Suprapubic skin (tissue), 4 donors: ENCODE results near the gene EEF1A2. TPM values are rescaled to one million over a fixed set of nuclear protein-coding genes. Genes with fewer than 3 reads are reported as not detected.

ENCODE experiments used
- DNase-seq, 2 donors: peaks; one replicate each; pipeline ENCODE4 v3.0.0-alpha.2; 2019; ENCODE audit warnings: low spot score in 2 of 2
- H3K27ac ChIP-seq: fragments of 200-600 bp; sonication (generic); one replicate; pipeline ENCODE4 v1.5.1; 2019
- H3K27me3 ChIP-seq: fragments of 200-600 bp; sonication (generic); one replicate; pipeline ENCODE4 v1.5.1; 2019
- H3K36me3 ChIP-seq: fragments of 200-600 bp; sonication (generic); one replicate; pipeline ENCODE4 v1.5.1; 2019
- H3K4me1 ChIP-seq: fragments of 200-600 bp; sonication (generic); one replicate; pipeline ENCODE4 v1.5.1; 2019
- H3K4me3 ChIP-seq: fragments of 200-600 bp; sonication (generic); one replicate; pipeline ENCODE4 v1.5.1; 2019; ENCODE audit warnings: mild to moderate bottlenecking
- H3K9me3 ChIP-seq: fragments of 200-600 bp; sonication (generic); one replicate; pipeline ENCODE4 v1.5.1; 2019
- CTCF ChIP-seq, 2 donors: fragments of 200-600 bp in 1 of 2; fragments of 450-650 bp in 1 of 2; sonication (generic) in 1 of 2; IDR thresholded peaks; one replicate each; pipeline ENCODE4 v1.5.1; 2016 to 2019; ENCODE audit warnings: antibody characterized with exemption in 2 of 2, mild to moderate bottlenecking in 1 of 2, moderate library complexity in 1 of 2
- EP300 ChIP-seq: sonication (generic); formaldehyde crosslinking; IDR thresholded peaks from one replicate; pipeline ENCODE4 v1.6.1; 2017; ENCODE audit warnings: antibody characterized with exemption
- POLR2A ChIP-seq, 2 donors: fragments of 450-650 bp; IDR thresholded peaks; one replicate each; pipeline ENCODE4 v1.6.1; 2017; ENCODE audit warnings: antibody characterized with exemption in 2 of 2, mild to moderate bottlenecking in 2 of 2, moderate library complexity in 2 of 2
- POLR2AphosphoS5 ChIP-seq, 3 donors: sonication (generic); formaldehyde crosslinking; IDR thresholded peaks; one replicate each; pipeline ENCODE4 v1.6.1; 2017; ENCODE audit warnings: antibody characterized with exemption in 3 of 3
- WGBS: methylation state at CpG from one replicate; pipeline ENCODE4 v1.1.5; 2018; 5-methylcytosine and 5-hydroxymethylcytosine counted together
- total RNA-seq, 4 donors: library from RNA; depleted of rRNA; stranded (reverse); fragments of >200 nt; gene quantifications; one replicate each; pipeline ENCODE4 v1.1.0, GENCODE V29; 2016

EEF1A2 gene
- total RNA-seq, 4 donors from 2014 or later = 4.8 to 13.4 (median 12.0) TPM

GRCh38 chr20:63502671-63503172 is 3.8 kb upstream of the EEF1A2 start:
- Histone ChIP-seq H3K4me1 (peaks cover 22% of the 10 kb centered on the region), H3K9me3 (peaks cover 9% of the 10 kb centered on the region), H3K36me3 (no peaks in the 10 kb centered on the region), H3K27ac (no peak overlapping the region), H3K27me3 (peaks cover 82% of the 10 kb centered on the region), H3K4me3 (no peak overlapping the region)
- TF ChIP-seq EP300 (no peak), POLR2A (IDR thresholded peaks at IDR 0.05) (no peak), POLR2AphosphoS5 (IDR thresholded peaks at IDR 0.05) (no peak), CTCF (IDR thresholded peaks at IDR 0.05) (no peak)
- no peak for DNase-seq
- 44% methylated on average over 8 of the region's 15 CpGs for WGBS

- TF ChIP-seq EP300 = no peak
- TF ChIP-seq CTCF (IDR thresholded peaks at IDR 0.05) = no peak
- TF ChIP-seq POLR2AphosphoS5 (IDR thresholded peaks at IDR 0.05) = no peak
- no peak for TF ChIP-seq POLR2A (IDR thresholded peaks at IDR 0.05)
- H3K9me3 ChIP-seq = peaks cover 9% of the 10 kb centered on the region
- WGBS = no CpG with 5 or more reads among the region's 26 CpGs
- H3K27ac ChIP-seq = no peak overlapping the region
- no peaks in the 10 kb centered on the region for H3K36me3 ChIP-seq
- no peak for DNase-seq
- H3K4me1 ChIP-seq = peaks cover 24% of the 10 kb centered on the region
- H3K27me3 ChIP-seq = peaks cover 89% of the 10 kb centered on the region
- H3K4me3 ChIP-seq = no peak overlapping the region
These were observed 3.2 kb upstream of the EEF1A2 start for GRCh38 chr20:63501818-63502670.

GRCh38 chr20:63500902-63501817 is 2.3 kb upstream of the EEF1A2 start:
- Histone ChIP-seq H3K27me3 (peaks cover 94% of the 10 kb centered on the region), H3K27ac (no peak overlapping the region), H3K9me3 (peaks cover 9% of the 10 kb centered on the region), H3K36me3 (no peaks in the 10 kb centered on the region), H3K4me1 (peaks cover 33% of the 10 kb centered on the region), H3K4me3 (no peak overlapping the region)
- DNase-seq = no peak
- 80% methylated on average over 17 of the region's 27 CpGs for WGBS
- TF ChIP-seq CTCF (IDR thresholded peaks at IDR 0.05) = no peak
- no peak for TF ChIP-seq EP300
- TF ChIP-seq POLR2A (IDR thresholded peaks at IDR 0.05) = no peak

GRCh38 chr20:63500151-63500901 is 1.4 kb upstream of the EEF1A2 start:
- H3K27ac ChIP-seq = no peak overlapping the region
- 59% methylated on average over 9 of the region's 24 CpGs for WGBS
- peaks cover 3% of the 10 kb centered on the region for H3K9me3 ChIP-seq
- TF ChIP-seq CTCF (IDR thresholded peaks at IDR 0.05) (no peak), POLR2AphosphoS5 (IDR thresholded peaks at IDR 0.05) (no peak), EP300 (no peak)
- DNase-seq = no peak
- no peak overlapping the region for H3K4me3 ChIP-seq
- H3K27me3 ChIP-seq = peaks cover 94% of the 10 kb centered on the region
- no peaks in the 10 kb centered on the region for H3K36me3 ChIP-seq
- H3K4me1 ChIP-seq = peaks cover 36% of the 10 kb centered on the region
